Measurements from ENCODE around the gene PRUNE2. TPM values are rescaled to one million over a fixed set of nuclear protein-coding genes. Genes with fewer than 3 reads are reported as not detected.

PRUNE2 gene
- total RNA-seq, 1 donor from 2014 or later: under 0.01 TPM

GRCh38 chr9:76784881-76785280 is 121.0 kb downstream of the PRUNE2 start:
- H3K4me3 ChIP-seq (ENCODE audit: low read depth, low read length): no peak overlapping the region
- no peaks in the 10 kb centered on the region for H3K36me3 ChIP-seq (ENCODE audit: control insufficient read depth, insufficient read depth, low read length)
- no peak for FAIRE-seq
- TF ChIP-seq CTCF (IDR thresholded peaks at IDR 0.05; ENCODE audit: insufficient read depth, low read length, severe bottlenecking): no peak
- DNase-seq (ENCODE audit: low read depth): no peak
- no peaks in the 10 kb centered on the region for H3K27me3 ChIP-seq (ENCODE audit: control insufficient read depth, insufficient read depth, low read length)

- no peak for TF ChIP-seq CTCF (IDR thresholded peaks at IDR 0.05; ENCODE audit: insufficient read depth, low read length, severe bottlenecking)
- Histone ChIP-seq H3K4me3 (ENCODE audit: low read depth, low read length) (no peak overlapping the region), H3K36me3 (ENCODE audit: control insufficient read depth, insufficient read depth, low read length) (no peaks in the 10 kb centered on the region), H3K27me3 (ENCODE audit: control insufficient read depth, insufficient read depth, low read length) (no peaks in the 10 kb centered on the region)
- DNase-seq (ENCODE audit: low read depth) (no peak), FAIRE-seq (no peak)
These were observed 133.0 kb downstream of the PRUNE2 start for GRCh38 chr9:76772686-76773445.

- no peak for FAIRE-seq
- TF ChIP-seq CTCF (IDR thresholded peaks at IDR 0.05; ENCODE audit: insufficient read depth, low read length, severe bottlenecking): no peak
- no peak for DNase-seq (ENCODE audit: low read depth)
- no peaks in the 10 kb centered on the region for H3K36me3 ChIP-seq (ENCODE audit: control insufficient read depth, insufficient read depth, low read length)
- no peak overlapping the region for H3K4me3 ChIP-seq (ENCODE audit: low read depth, low read length)
- H3K27me3 ChIP-seq (ENCODE audit: control insufficient read depth, insufficient read depth, low read length): no peaks in the 10 kb centered on the region
These were observed 139.8 kb downstream of the PRUNE2 start for GRCh38 chr9:76766126-76766525.

GRCh38 chr9:76764138-76764537 is 141.8 kb downstream of the PRUNE2 start, which contains the start of gene PCA3:
PCA3 (plus strand) TSS chr9:76764438.
- FAIRE-seq: no peak
- Histone ChIP-seq H3K36me3 (ENCODE audit: control insufficient read depth, insufficient read depth, low read length) (no peaks in the 10 kb centered on the region), H3K27me3 (ENCODE audit: control insufficient read depth, insufficient read depth, low read length) (no peaks in the 10 kb centered on the region), H3K4me3 (ENCODE audit: low read depth, low read length) (no peak within 1 kb of the TSS)
- no peak for TF ChIP-seq CTCF (IDR thresholded peaks at IDR 0.05; ENCODE audit: insufficient read depth, low read length, severe bottlenecking)
- DNase-seq (ENCODE audit: low read depth): no peak

GRCh38 chr9:76761448-76761847 is 144.5 kb downstream of the PRUNE2 start:
- peak; percentile 11 for TF ChIP-seq CTCF (IDR thresholded peaks at IDR 0.05; ENCODE audit: insufficient read depth, low read length, severe bottlenecking)
- no peak for FAIRE-seq
- H3K4me3 ChIP-seq (ENCODE audit: low read depth, low read length): no peak overlapping the region
- no peaks in the 10 kb centered on the region for H3K27me3 ChIP-seq (ENCODE audit: control insufficient read depth, insufficient read depth, low read length)
- H3K36me3 ChIP-seq (ENCODE audit: control insufficient read depth, insufficient read depth, low read length): no peaks in the 10 kb centered on the region
- no peak for DNase-seq (ENCODE audit: low read depth)

GRCh38 chr9:76759732-76760131 is 146.2 kb downstream of the PRUNE2 start:
- H3K27me3 ChIP-seq (ENCODE audit: control insufficient read depth, insufficient read depth, low read length): no peaks in the 10 kb centered on the region
- no peak for TF ChIP-seq CTCF (IDR thresholded peaks at IDR 0.05; ENCODE audit: insufficient read depth, low read length, severe bottlenecking)
- DNase-seq (ENCODE audit: low read depth): no peak
- H3K4me3 ChIP-seq (ENCODE audit: low read depth, low read length): no peak overlapping the region
- no peak for FAIRE-seq
- H3K36me3 ChIP-seq (ENCODE audit: control insufficient read depth, insufficient read depth, low read length): no peaks in the 10 kb centered on the region

Measured in bronchial epithelial cell (primary cell).